ENCODE results near the gene RD3L.

DNA sequence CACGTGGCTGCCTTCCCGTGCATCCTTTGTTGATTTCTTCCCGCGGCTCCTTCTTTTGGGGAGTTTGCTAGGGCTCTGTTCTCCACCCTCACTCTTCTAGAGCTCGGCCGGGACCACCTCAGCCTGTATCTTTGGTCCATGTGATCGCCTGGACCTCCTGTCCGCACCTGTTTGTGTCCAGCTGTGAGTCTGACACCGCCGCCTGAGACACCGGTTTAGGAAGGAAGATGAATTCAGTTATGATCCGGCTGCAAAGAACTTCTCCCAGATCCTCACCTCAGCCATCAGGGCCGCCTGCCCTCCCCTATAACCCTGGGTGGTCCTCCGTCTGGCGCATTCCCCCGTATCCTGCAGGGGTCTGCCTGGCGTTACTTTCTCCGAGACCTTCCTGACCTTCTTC is 14.8 kb downstream of the RD3L start:
- TF ChIP-seq CTCF (IDR thresholded peaks at IDR 0.05) (no peak), POLR2AphosphoS5 (IDR thresholded peaks at IDR 0.05) (no peak)

All from gastroesophageal sphincter (tissue), 3 donors.